Testis (tissue), 2 donors: Measurements from ENCODE around the gene RTP3.

Experiments used
- POLR2A ChIP-seq: fragments of 450-650 bp; IDR thresholded peaks from one replicate; pipeline ENCODE4 v1.6.1; 2017; ENCODE audit warnings: antibody characterized with exemption, mild to moderate bottlenecking, moderate library complexity
- TF ChIP-seq, protein P1 (sequence below), 3 experiments: fragments of 450-650 bp in 2 of 3; fragments of 200-600 bp in 1 of 3; sonication (generic) in 1 of 3; IDR thresholded peaks; one replicate each; pipeline ENCODE4 v1.5.1; 2016 to 2019; ENCODE audit warnings: antibody characterized with exemption in 3 of 3, mild to moderate bottlenecking in 2 of 3, moderate library complexity in 1 of 3

- no peak for TF ChIP-seq POLR2A
- TF ChIP-seq, protein P1, sequence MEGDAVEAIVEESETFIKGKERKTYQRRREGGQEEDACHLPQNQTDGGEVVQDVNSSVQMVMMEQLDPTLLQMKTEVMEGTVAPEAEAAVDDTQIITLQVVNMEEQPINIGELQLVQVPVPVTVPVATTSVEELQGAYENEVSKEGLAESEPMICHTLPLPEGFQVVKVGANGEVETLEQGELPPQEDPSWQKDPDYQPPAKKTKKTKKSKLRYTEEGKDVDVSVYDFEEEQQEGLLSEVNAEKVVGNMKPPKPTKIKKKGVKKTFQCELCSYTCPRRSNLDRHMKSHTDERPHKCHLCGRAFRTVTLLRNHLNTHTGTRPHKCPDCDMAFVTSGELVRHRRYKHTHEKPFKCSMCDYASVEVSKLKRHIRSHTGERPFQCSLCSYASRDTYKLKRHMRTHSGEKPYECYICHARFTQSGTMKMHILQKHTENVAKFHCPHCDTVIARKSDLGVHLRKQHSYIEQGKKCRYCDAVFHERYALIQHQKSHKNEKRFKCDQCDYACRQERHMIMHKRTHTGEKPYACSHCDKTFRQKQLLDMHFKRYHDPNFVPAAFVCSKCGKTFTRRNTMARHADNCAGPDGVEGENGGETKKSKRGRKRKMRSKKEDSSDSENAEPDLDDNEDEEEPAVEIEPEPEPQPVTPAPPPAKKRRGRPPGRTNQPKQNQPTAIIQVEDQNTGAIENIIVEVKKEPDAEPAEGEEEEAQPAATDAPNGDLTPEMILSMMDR (IDR thresholded peaks at IDR 0.05), result no peak
Measured at GRCh38 chr3:46468753-46469600, 28.8 kb upstream of the RTP3 start.
